Chondrocyte (in vitro differentiated cells): ENCODE data around the gene ZNF775. TPM values are rescaled to one million over a fixed set of nuclear protein-coding genes. Genes with fewer than 3 reads are reported as not detected.

Source experiments
- DNase-seq: peaks from one replicate; pipeline ENCODE4 v3.0.0; 2021; ENCODE audit warnings: mixed read lengths, low spot score
- H3K27ac Mint-ChIP-seq: one replicate; pipeline ENCODE4 v1.8.0; 2021; ENCODE audit warnings: mild to moderate bottlenecking, moderate library complexity, mixed read lengths; ENCODE audit not compliant: unreplicated experiment
- H3K27me3 Mint-ChIP-seq: 2 replicates; pipeline ENCODE4 v1.8.0; 2021; ENCODE audit warnings: low read depth, mixed read lengths
- H3K36me3 Mint-ChIP-seq: 2 replicates; pipeline ENCODE4 v1.8.0; 2021; ENCODE audit warnings: low read depth, mixed read lengths
- H3K4me1 Mint-ChIP-seq: 2 replicates; pipeline ENCODE4 v1.8.0; 2021; ENCODE audit warnings: low read depth, mild to moderate bottlenecking, mixed read lengths
- H3K4me3 Mint-ChIP-seq: one replicate; pipeline ENCODE4 v1.8.0; 2021; ENCODE audit warnings: mild to moderate bottlenecking, moderate library complexity, mixed read lengths; ENCODE audit not compliant: unreplicated experiment
- H3K9me3 Mint-ChIP-seq: 2 replicates; pipeline ENCODE4 v1.8.0; 2021; ENCODE audit warnings: low read depth, mixed read lengths
- total RNA-seq: library from RNA; stranded (reverse); gene quantifications from 3 replicates; pipeline ENCODE4 v1.2.1, GENCODE V29; 2021
- TF ChIP-seq, protein P1 (sequence below): fragments of 200-600 bp; sonication (generic); IDR thresholded peaks from 2 replicates; pipeline ENCODE4 v1.5.0; 2021; ENCODE audit warnings: antibody characterized with exemption, mild to moderate bottlenecking, moderate library complexity

Gene ZNF775
- total RNA-seq, 1 donor from 2014 or later: 6.0 TPM

DNA sequence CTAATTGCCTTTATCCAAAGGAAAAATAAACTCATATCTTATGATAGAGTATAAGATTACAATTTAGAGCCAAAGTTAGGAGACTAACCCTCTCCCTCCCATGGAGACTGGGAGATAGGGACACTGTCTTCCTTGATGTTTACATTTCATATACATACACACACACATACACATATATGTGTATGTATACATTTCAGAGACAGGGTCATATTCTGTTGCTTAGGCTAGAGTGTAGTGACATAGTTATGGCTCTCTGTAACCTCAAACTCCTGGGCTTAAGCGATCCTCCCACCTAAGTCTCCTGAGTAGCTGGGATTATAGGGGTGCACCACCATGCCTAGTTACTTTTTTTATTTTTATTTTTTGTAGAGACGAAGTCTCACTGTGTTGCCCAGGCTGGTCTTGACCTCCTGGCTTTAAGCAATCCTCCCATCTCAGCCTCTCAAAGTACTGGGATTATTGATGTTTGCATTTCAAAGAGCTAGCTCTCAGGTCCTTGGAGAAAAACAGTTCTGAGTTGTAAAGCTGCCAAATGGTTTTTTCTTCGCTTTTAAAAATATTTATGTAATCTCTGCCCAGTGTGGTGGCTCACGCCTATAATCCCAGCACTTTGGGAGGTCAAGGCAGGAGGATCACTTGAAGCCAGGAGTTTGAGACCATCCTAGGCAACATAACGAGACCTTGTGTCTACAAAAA is 18.6 kb upstream of the ZNF775 start:
- TF ChIP-seq, protein P1, sequence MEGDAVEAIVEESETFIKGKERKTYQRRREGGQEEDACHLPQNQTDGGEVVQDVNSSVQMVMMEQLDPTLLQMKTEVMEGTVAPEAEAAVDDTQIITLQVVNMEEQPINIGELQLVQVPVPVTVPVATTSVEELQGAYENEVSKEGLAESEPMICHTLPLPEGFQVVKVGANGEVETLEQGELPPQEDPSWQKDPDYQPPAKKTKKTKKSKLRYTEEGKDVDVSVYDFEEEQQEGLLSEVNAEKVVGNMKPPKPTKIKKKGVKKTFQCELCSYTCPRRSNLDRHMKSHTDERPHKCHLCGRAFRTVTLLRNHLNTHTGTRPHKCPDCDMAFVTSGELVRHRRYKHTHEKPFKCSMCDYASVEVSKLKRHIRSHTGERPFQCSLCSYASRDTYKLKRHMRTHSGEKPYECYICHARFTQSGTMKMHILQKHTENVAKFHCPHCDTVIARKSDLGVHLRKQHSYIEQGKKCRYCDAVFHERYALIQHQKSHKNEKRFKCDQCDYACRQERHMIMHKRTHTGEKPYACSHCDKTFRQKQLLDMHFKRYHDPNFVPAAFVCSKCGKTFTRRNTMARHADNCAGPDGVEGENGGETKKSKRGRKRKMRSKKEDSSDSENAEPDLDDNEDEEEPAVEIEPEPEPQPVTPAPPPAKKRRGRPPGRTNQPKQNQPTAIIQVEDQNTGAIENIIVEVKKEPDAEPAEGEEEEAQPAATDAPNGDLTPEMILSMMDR: no peak
- Mint-ChIP-seq H3K27me3 (no peaks in the 10 kb centered on the region), H3K27ac (no peak overlapping the region), H3K4me1 (peaks cover 10% of the 10 kb centered on the region), H3K9me3 (no peaks in the 10 kb centered on the region), H3K36me3 (no peaks in the 10 kb centered on the region), H3K4me3 (no peak overlapping the region)
- DNase-seq: no peak

DNA sequence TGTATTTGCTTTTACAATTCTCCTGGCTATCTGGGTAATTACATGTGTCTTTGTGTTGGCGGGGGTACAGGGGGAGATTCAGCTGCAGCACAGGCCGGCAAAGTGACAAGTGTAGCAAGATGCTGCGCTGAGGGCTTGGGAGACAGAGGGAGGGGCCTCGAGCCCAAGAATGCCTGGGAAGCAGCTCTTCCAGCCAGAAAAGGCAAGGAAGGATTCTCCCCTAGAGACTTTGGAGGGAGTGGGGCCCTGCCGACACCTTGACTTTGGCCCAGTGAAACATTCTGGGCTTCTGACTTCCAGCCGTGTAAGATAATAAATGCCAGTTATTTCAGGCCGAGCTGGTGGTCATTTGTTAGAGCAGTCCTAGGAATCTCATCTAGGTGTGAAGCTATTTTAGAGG is 17.7 kb upstream of the ZNF775 start:
- H3K9me3 Mint-ChIP-seq: no peaks in the 10 kb centered on the region
- peaks cover 10% of the 10 kb centered on the region for H3K4me1 Mint-ChIP-seq
- H3K27ac Mint-ChIP-seq: no peak overlapping the region
- no peaks in the 10 kb centered on the region for H3K27me3 Mint-ChIP-seq
- TF ChIP-seq, protein P1: no peak
- no peaks in the 10 kb centered on the region for H3K36me3 Mint-ChIP-seq
- H3K4me3 Mint-ChIP-seq: no peak overlapping the region
- no peak for DNase-seq

DNA sequence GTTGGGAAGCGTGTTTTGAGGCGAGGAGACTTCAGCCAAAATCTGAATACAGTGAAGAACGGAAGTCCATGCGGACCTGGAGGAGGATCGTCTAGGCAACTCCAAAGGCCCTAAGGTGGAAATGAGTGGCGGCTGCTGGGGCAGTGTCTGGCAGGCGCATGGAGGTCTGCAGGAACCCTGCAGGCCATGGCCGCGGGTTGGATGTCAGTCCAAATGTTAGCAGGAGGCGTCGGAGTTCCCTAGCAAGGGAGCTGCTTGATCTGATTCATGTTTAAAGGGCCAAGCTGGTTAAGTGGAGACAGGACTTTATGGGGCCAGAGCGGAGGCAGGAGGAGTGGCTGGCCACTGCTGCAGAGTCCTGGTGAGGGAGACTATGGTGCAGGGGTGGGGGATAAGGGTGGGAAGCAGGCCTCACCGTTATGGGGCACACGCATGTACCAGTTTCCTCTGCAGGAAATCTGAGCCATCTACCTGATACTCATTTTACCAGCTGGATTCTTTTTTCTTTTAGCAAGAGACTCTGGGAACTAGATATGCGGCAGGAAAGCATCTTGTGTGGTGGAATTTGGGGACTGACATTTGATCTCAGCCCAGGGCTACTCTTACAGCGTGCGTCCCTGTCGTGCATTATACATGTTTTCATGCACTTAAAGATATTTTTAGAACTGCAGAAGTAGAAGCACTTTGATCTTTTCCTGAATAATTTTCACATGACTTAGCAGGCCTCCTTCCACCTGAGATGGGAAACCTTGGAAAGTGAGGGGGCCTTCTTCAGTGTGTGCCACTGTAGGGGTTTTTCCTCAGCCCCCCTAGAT is 17.1 kb upstream of the ZNF775 start:
- Mint-ChIP-seq H3K9me3 (no peaks in the 10 kb centered on the region), H3K4me3 (no peak overlapping the region), H3K27ac (no peak overlapping the region), H3K27me3 (no peaks in the 10 kb centered on the region), H3K36me3 (no peaks in the 10 kb centered on the region), H3K4me1 (peaks cover 10% of the 10 kb centered on the region)
- TF ChIP-seq, protein P1: no peak
- no peak for DNase-seq

DNA sequence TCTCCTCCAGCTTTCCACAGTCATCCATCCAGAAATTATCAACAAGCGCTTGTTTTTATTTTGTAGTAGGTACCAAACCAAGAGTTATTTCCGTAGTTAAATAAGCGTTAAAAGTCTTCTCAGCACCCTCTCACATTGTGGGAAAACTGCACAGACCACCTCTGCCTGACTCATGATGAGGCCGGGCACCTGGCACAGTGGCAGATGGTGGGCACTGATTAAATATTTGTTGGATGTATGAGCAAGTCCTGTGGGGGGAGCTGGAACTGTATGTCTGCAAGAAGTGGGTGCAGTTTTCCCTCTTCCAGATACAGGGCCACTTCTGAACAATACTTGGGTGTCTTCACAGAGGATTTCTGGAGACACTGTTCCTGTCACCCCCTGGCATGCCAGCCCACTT is 15.8 kb upstream of the ZNF775 start:
- Mint-ChIP-seq H3K27ac (no peak overlapping the region), H3K4me1 (peaks cover 17% of the 10 kb centered on the region), H3K36me3 (no peaks in the 10 kb centered on the region), H3K9me3 (no peaks in the 10 kb centered on the region), H3K27me3 (no peaks in the 10 kb centered on the region), H3K4me3 (no peak overlapping the region)
- no peak for DNase-seq
- TF ChIP-seq, protein P1: no peak

DNA sequence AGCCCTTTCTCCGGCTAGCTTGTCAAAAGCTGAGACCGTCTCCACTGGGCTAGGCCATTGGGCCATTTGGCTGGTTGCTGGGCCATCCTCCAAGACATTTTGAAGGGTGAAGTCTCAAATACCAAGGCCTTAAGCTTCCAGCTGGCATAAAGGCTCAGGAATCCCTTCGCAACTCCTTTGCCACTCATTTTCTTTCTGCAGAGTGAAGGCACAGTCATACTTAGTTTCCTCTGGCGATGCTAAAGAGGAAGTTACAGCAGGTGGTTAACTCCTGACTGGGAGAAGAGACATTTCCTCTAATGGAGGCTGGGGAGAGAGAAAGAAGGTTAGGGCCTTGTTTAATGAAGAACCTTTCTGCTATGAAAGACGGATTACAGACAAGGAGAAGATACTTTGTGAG is 15.3 kb upstream of the ZNF775 start:
- DNase-seq: no peak
- Mint-ChIP-seq H3K36me3 (no peaks in the 10 kb centered on the region), H3K4me1 (peaks cover 17% of the 10 kb centered on the region), H3K9me3 (no peaks in the 10 kb centered on the region), H3K27me3 (no peaks in the 10 kb centered on the region), H3K27ac (no peak overlapping the region), H3K4me3 (no peak overlapping the region)
- TF ChIP-seq, protein P1: no peak
